Measurements from ENCODE around the gene COMMD2.
A peak's percentile ranks its signal among the peaks of the same experiment; 100 is the strongest.

Gene COMMD2

GRCh38 chr3:149770246-149770645 is 18.0 kb upstream of the COMMD2 start:
- peak; percentile 15 for TF ChIP-seq CTCF (IDR thresholded peaks at IDR 0.05; ENCODE audit: low read depth, low read length)
- no peaks in the 10 kb centered on the region for H3K36me3 ChIP-seq
- no peaks in the 10 kb centered on the region for H3K4me1 ChIP-seq
- DNase-seq: no peak
- H3K9me3 ChIP-seq: no peaks in the 10 kb centered on the region
- no peak overlapping the region for H3K4me3 ChIP-seq (ENCODE audit: low read depth, low read length)
- peaks cover 16% of the 10 kb centered on the region for H3K27me3 ChIP-seq

GRCh38 chr3:149768704-149769103 is 16.4 kb upstream of the COMMD2 start:
- no peaks in the 10 kb centered on the region for H3K36me3 ChIP-seq
- H3K4me1 ChIP-seq: no peaks in the 10 kb centered on the region
- DNase-seq: no peak
- H3K4me3 ChIP-seq (ENCODE audit: low read depth, low read length): no peak overlapping the region
- no peaks in the 10 kb centered on the region for H3K9me3 ChIP-seq
- TF ChIP-seq CTCF (IDR thresholded peaks at IDR 0.05; ENCODE audit: low read depth, low read length): no peak
- peaks cover 26% of the 10 kb centered on the region for H3K27me3 ChIP-seq

GRCh38 chr3:149767720-149768119 is 15.4 kb upstream of the COMMD2 start:
- Histone ChIP-seq H3K36me3 (no peaks in the 10 kb centered on the region), H3K27me3 (peaks cover 35% of the 10 kb centered on the region), H3K9me3 (no peaks in the 10 kb centered on the region), H3K4me3 (ENCODE audit: low read depth, low read length) (no peak overlapping the region), H3K4me1 (no peaks in the 10 kb centered on the region)
- TF ChIP-seq CTCF (IDR thresholded peaks at IDR 0.05; ENCODE audit: low read depth, low read length): no peak
- DNase-seq: no peak

- TF ChIP-seq CTCF (IDR thresholded peaks at IDR 0.05; ENCODE audit: low read depth, low read length): peak; percentile 54
- H3K4me3 ChIP-seq (ENCODE audit: low read depth, low read length): no peak overlapping the region
- DNase-seq: no peak
- peaks cover 50% of the 10 kb centered on the region for H3K27me3 ChIP-seq
- no peaks in the 10 kb centered on the region for H3K9me3 ChIP-seq
- H3K4me1 ChIP-seq: no peaks in the 10 kb centered on the region
- H3K36me3 ChIP-seq: no peaks in the 10 kb centered on the region
Measured at GRCh38 chr3:149765762-149766334, 13.6 kb upstream of the COMMD2 start.

- DNase-seq: no peak
- no peak for TF ChIP-seq CTCF (IDR thresholded peaks at IDR 0.05; ENCODE audit: low read depth, low read length)
- Histone ChIP-seq H3K9me3 (no peaks in the 10 kb centered on the region), H3K4me1 (no peaks in the 10 kb centered on the region), H3K4me3 (ENCODE audit: low read depth, low read length) (no peak overlapping the region), H3K27me3 (peaks cover 59% of the 10 kb centered on the region), H3K36me3 (no peaks in the 10 kb centered on the region)
Measured at GRCh38 chr3:149764302-149764701, 12.0 kb upstream of the COMMD2 start.

GRCh38 chr3:149763565-149764195 is 11.4 kb upstream of the COMMD2 start:
- H3K36me3 ChIP-seq: no peaks in the 10 kb centered on the region
- no peaks in the 10 kb centered on the region for H3K4me1 ChIP-seq
- H3K4me3 ChIP-seq (ENCODE audit: low read depth, low read length): no peak overlapping the region
- no peak for TF ChIP-seq CTCF (IDR thresholded peaks at IDR 0.05; ENCODE audit: low read depth, low read length)
- no peaks in the 10 kb centered on the region for H3K9me3 ChIP-seq
- no peak for DNase-seq
- H3K27me3 ChIP-seq: peaks cover 59% of the 10 kb centered on the region

All from BE2C (cell line).